Osteocyte (in vitro differentiated cells): Measurements from ENCODE around the gene OLIG3. TPM values are rescaled to one million over a fixed set of nuclear protein-coding genes. Genes with fewer than 3 reads are reported as not detected.

Experiments used
- DNase-seq: peaks from one replicate; pipeline ENCODE4 v3.0.0; 2021; ENCODE audit warnings: mixed read lengths; ENCODE audit not compliant: unreplicated experiment; ENCODE audit errors: extremely low spot score
- H3K27ac Mint-ChIP-seq: one replicate; pipeline ENCODE4 v1.8.0; 2021; ENCODE audit warnings: mild to moderate bottlenecking, mixed read lengths; ENCODE audit not compliant: unreplicated experiment
- H3K27me3 Mint-ChIP-seq: one replicate; pipeline ENCODE4 v1.8.0; 2021; ENCODE audit warnings: mixed read lengths; ENCODE audit not compliant: unreplicated experiment
- H3K36me3 Mint-ChIP-seq: one replicate; pipeline ENCODE4 v1.8.0; 2021; ENCODE audit warnings: mixed read lengths; ENCODE audit not compliant: unreplicated experiment
- H3K4me1 Mint-ChIP-seq: one replicate; pipeline ENCODE4 v1.8.0; 2021; ENCODE audit warnings: mixed read lengths; ENCODE audit not compliant: unreplicated experiment
- H3K4me3 Mint-ChIP-seq: one replicate; pipeline ENCODE4 v1.8.0; 2021; ENCODE audit warnings: mild to moderate bottlenecking, moderate library complexity, mixed read lengths; ENCODE audit not compliant: unreplicated experiment
- H3K9me3 Mint-ChIP-seq: one replicate; pipeline ENCODE4 v1.8.0; 2021; ENCODE audit warnings: mixed read lengths; ENCODE audit not compliant: unreplicated experiment
- total RNA-seq: library from RNA; stranded (reverse); gene quantifications from 2 replicates; pipeline ENCODE4 v1.2.1, GENCODE V29; 2021
- TF ChIP-seq, protein P1 (sequence below): fragments of 200-600 bp; sonication (generic); IDR thresholded peaks from 2 replicates; pipeline ENCODE4 v1.5.0; 2021; ENCODE audit warnings: antibody characterized with exemption, mild to moderate bottlenecking, moderate library complexity

OLIG3 gene
- total RNA-seq, 1 donor from 2014 or later = not detected

DNA sequence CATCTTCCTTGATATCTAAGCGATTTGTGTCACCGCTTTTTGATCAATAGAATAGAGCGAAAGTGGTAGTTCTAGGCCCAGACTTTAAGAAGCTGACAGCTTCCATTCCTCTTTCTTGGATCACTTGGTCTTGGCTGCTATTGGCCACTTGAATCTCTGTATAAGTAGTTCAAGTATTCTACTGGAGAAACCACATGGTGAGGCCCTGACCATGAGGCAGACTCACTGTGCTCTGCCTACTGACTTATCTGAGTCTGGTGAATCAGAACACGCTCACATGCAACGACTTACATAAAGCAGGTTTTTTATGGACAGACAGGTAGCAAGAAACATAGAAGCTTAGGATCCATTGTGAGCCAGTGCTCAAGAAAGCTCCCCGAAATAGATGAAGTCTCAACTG is 27.0 kb downstream of the OLIG3 start:
- Mint-ChIP-seq H3K27ac (no peak overlapping the region), H3K9me3 (no peaks in the 10 kb centered on the region), H3K36me3 (no peaks in the 10 kb centered on the region), H3K4me3 (no peak overlapping the region), H3K27me3 (peaks cover 47% of the 10 kb centered on the region), H3K4me1 (no peaks in the 10 kb centered on the region)
- no peak for DNase-seq
- TF ChIP-seq, protein P1, sequence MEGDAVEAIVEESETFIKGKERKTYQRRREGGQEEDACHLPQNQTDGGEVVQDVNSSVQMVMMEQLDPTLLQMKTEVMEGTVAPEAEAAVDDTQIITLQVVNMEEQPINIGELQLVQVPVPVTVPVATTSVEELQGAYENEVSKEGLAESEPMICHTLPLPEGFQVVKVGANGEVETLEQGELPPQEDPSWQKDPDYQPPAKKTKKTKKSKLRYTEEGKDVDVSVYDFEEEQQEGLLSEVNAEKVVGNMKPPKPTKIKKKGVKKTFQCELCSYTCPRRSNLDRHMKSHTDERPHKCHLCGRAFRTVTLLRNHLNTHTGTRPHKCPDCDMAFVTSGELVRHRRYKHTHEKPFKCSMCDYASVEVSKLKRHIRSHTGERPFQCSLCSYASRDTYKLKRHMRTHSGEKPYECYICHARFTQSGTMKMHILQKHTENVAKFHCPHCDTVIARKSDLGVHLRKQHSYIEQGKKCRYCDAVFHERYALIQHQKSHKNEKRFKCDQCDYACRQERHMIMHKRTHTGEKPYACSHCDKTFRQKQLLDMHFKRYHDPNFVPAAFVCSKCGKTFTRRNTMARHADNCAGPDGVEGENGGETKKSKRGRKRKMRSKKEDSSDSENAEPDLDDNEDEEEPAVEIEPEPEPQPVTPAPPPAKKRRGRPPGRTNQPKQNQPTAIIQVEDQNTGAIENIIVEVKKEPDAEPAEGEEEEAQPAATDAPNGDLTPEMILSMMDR = no peak

- Mint-ChIP-seq H3K4me3 (no peak overlapping the region), H3K36me3 (no peaks in the 10 kb centered on the region), H3K4me1 (no peaks in the 10 kb centered on the region), H3K27me3 (peaks cover 34% of the 10 kb centered on the region), H3K9me3 (no peaks in the 10 kb centered on the region), H3K27ac (no peak overlapping the region)
- TF ChIP-seq, protein P1 = no peak
- no peak for DNase-seq
Measured at GRCh38 chr6:137465378-137466009, 28.7 kb downstream of the OLIG3 start.

- no peak overlapping the region for H3K4me3 Mint-ChIP-seq
- H3K4me1 Mint-ChIP-seq = peaks cover 1% of the 10 kb centered on the region
- no peaks in the 10 kb centered on the region for H3K9me3 Mint-ChIP-seq
- no peak overlapping the region for H3K27ac Mint-ChIP-seq
- DNase-seq = no peak
- no peaks in the 10 kb centered on the region for H3K36me3 Mint-ChIP-seq
- TF ChIP-seq, protein P1 = no peak
- H3K27me3 Mint-ChIP-seq = peaks cover 18% of the 10 kb centered on the region
Measured at GRCh38 chr6:137452333-137452894, 41.8 kb downstream of the OLIG3 start.

DNA sequence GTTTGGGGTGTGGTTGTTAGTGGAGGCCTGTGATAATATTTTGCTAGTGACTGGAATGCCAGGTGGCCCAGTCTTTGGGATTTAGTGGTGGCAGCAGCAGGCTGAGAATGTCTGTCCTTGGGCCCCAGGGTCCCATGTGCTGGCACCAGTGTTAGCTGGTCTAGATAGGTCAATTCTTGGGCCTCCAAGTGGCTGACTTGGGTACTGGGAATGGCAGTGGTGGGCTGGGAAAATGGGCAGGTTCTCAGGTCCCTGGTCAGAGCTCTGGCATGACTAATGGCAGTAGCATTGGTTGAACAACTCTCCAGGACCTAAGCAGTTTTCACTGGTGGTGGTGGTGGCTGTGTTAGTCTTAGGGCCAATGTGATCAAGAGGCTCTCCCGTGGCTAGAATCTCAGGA is 50.3 kb downstream of the OLIG3 start:
- DNase-seq = no peak
- Mint-ChIP-seq H3K27ac (no peak overlapping the region), H3K36me3 (no peaks in the 10 kb centered on the region), H3K4me1 (no peaks in the 10 kb centered on the region), H3K27me3 (peaks cover 44% of the 10 kb centered on the region), H3K9me3 (peaks cover 10% of the 10 kb centered on the region), H3K4me3 (no peak overlapping the region)
- TF ChIP-seq, protein P1 = no peak
